ENCODE measurements around the gene MYH7.

GRCh38 chr14:23435543-23436326 lies at the start of gene MYH7:
- TF ChIP-seq CTCF (IDR thresholded peaks at IDR 0.05; ENCODE audit: low read depth, low read length) (no peak), POLR2A (IDR thresholded peaks at IDR 0.05; ENCODE audit: extremely low read depth, insufficient read length) (no peak), MAX (IDR thresholded peaks at IDR 0.05; ENCODE audit: low read depth, low read length) (no peak), MYC (IDR thresholded peaks at IDR 0.05; ENCODE audit: low read depth, low read length) (no peak)

Data from NB4 (cell line).